GM12878 (cell line): ENCODE measurements around the gene ZIC1. TPM values are rescaled to one million over a fixed set of nuclear protein-coding genes. Genes with fewer than 3 reads are reported as not detected.

Experiments
- ATAC-seq: fragments of 200-7000 bp; cut with Tn5 transposase; 3 replicates; pipeline ENCODE4 v1.9.1; 2020; ENCODE audit warnings: mild to moderate bottlenecking, moderate library complexity
- BruUV-seq: library from RNA; stranded (reverse); fragments of 400-500 nt; replicated peaks from 2 replicates; lab custom pipeline; 2021; lab: Mats Ljungman, UMichigan
- CTCF ChIA-PET: fragments of 300-600 bp; sonication (Branson Sonifier 250); formaldehyde crosslinking; extraction: SDS; loops from one replicate; lab custom pipeline; 2021; ENCODE audit warnings: inconsistent platforms; lab: Yijun Ruan, JAX
- POLR2A ChIA-PET: fragments of 350-600 bp; formaldehyde crosslinking; extraction: SDS; loops from one replicate; lab custom pipeline; 2021; ENCODE audit warnings: inconsistent platforms; lab: Charles Lee
- RAD21 ChIA-PET: fragments of 300-600 bp; sonication (Branson Sonifier 250); formaldehyde crosslinking; loops from one replicate; lab custom pipeline; 2023; ENCODE audit warnings: antibody characterized with exemption; ENCODE audit not compliant: unreplicated experiment; lab: Charles Lee
- SMC1A ChIA-PET: fragments of 300-600 bp; sonication (Branson Sonifier 250); formaldehyde crosslinking; loops from one replicate; lab custom pipeline; 2023; ENCODE audit not compliant: unreplicated experiment, uncharacterized antibody; lab: Charles Lee
- DNase-seq: peaks from one replicate; pipeline ENCODE4 v3.0.0-alpha.2; 2011; ENCODE audit warnings: low read depth, low spot score
- FAIRE-seq: peaks from 3 replicates; lab custom pipeline; 2011; peaks lifted over from hg19 to GRCh38; lab: Jason Lieb, UNC
- H2AFZ ChIP-seq: 2 replicates; pipeline ENCODE4 v1.6.0; 2011; ENCODE audit warnings: low read depth, low read length, control low read depth; ENCODE audit not compliant: control insufficient read depth
- H3K27ac ChIP-seq: 2 replicates; pipeline ENCODE4 v1.5.1; 2011; ENCODE audit warnings: control low read depth; ENCODE audit not compliant: control insufficient read depth, insufficient read depth
- H3K27me3 ChIP-seq, 2 experiments: replicated peaks in 1 of 2; 2 replicates each; pipeline versions ENCODE4 v1.6.0 to v1.6.1; 2011; ENCODE audit warnings: low read length in 1 of 2; ENCODE audit not compliant: control insufficient read depth in 2 of 2, insufficient read depth in 2 of 2
- H3K36me3 ChIP-seq, 2 experiments: 2 replicates each; pipeline ENCODE4 v1.5.1; 2011; ENCODE audit warnings: low read length in 1 of 2; ENCODE audit not compliant: control insufficient read depth in 2 of 2, insufficient read depth in 2 of 2
- H3K4me1 ChIP-seq: 2 replicates; pipeline ENCODE4 v1.6.1; 2011; ENCODE audit warnings: mild to moderate bottlenecking, low read length, moderate library complexity, mixed read lengths; ENCODE audit not compliant: control insufficient read depth, insufficient read depth
- H3K4me2 ChIP-seq: 2 replicates; pipeline ENCODE4 v1.6.0; 2011; ENCODE audit warnings: control low read depth; ENCODE audit not compliant: control insufficient read depth, insufficient read depth
- H3K4me3 ChIP-seq: fragments of 200-600 bp; sonication (generic); 2 replicates; pipeline ENCODE4 v1.5.1; 2016
- H3K79me2 ChIP-seq: 2 replicates; pipeline ENCODE4 v1.6.0; 2011; ENCODE audit warnings: low read length; ENCODE audit not compliant: control insufficient read depth, insufficient read depth
- H3K9ac ChIP-seq: 2 replicates; pipeline ENCODE4 v1.8.0; 2011; ENCODE audit warnings: low read length, control low read depth, mixed read lengths; ENCODE audit not compliant: control insufficient read depth, insufficient read depth
- H3K9me3 ChIP-seq: replicated peaks from 3 replicates; pipeline ENCODE4 v1.5.1; 2011; ENCODE audit warnings: mild to moderate bottlenecking, low read length; ENCODE audit not compliant: control insufficient read depth, insufficient read depth
- H4K20me1 ChIP-seq: 2 replicates; pipeline ENCODE4 v1.6.0; 2011; ENCODE audit not compliant: control insufficient read depth, insufficient read depth
- ASH2L ChIP-seq: fragments of 300-600, 200-600 bp; sonication (generic); IDR thresholded peaks from 2 replicates; pipeline ENCODE4 v1.6.1; 2017; ENCODE audit warnings: low read depth, mild to moderate bottlenecking, borderline replicate concordance
- ATF7 ChIP-seq: fragments of 450-650 bp; IDR thresholded peaks from 2 replicates; pipeline ENCODE4 v1.6.1; 2016; ENCODE audit warnings: low read depth, mild to moderate bottlenecking
- BMI1 ChIP-seq: fragments of 450-650 bp; IDR thresholded peaks from 2 replicates; pipeline ENCODE4 v1.6.1; 2016; ENCODE audit warnings: mild to moderate bottlenecking, moderate library complexity, borderline replicate concordance
- CREM ChIP-seq: IDR thresholded peaks from 2 replicates; pipeline ENCODE4 v1.6.1; 2014; ENCODE audit warnings: antibody characterized with exemption, low read depth
- CUX1 ChIP-seq: IDR thresholded peaks from 2 replicates; pipeline ENCODE4 v1.6.1; 2012; ENCODE audit warnings: improper control_type of control experiment, low read depth, low read length; ENCODE audit not compliant: insufficient replicate concordance
- E4F1 ChIP-seq: fragments of 450-650 bp; IDR thresholded peaks from 2 replicates; pipeline ENCODE4 v1.6.1; 2018; ENCODE audit warnings: borderline replicate concordance, mild to moderate bottlenecking; ENCODE audit not compliant: partially characterized antibody
- FOXK2 ChIP-seq: fragments of 450-650 bp; IDR thresholded peaks from 2 replicates; pipeline ENCODE4 v1.6.1; 2017; ENCODE audit warnings: mild to moderate bottlenecking, moderate library complexity
- GABPA ChIP-seq: IDR thresholded peaks from 2 replicates; pipeline ENCODE4 v1.6.1; 2014; ENCODE audit warnings: antibody characterized with exemption, low read depth, mild to moderate bottlenecking, inconsistent platforms
- MXI1 ChIP-seq: fragments of 150-350 bp; IDR thresholded peaks from 2 replicates; pipeline ENCODE4 v1.6.1; 2011; ENCODE audit warnings: low read depth, mild to moderate bottlenecking, inconsistent platforms, low read length, improper control_type of control experiment
- NR2C2 ChIP-seq: IDR thresholded peaks from 2 replicates; pipeline ENCODE4 v1.6.1; 2011; ENCODE audit warnings: borderline replicate concordance, low read depth; ENCODE audit not compliant: control insufficient read depth, insufficient read length
- PML ChIP-seq: IDR thresholded peaks from 2 replicates; pipeline ENCODE4 v1.6.1; 2012; ENCODE audit warnings: low read length, inconsistent platforms
- RAD21 ChIP-seq: IDR thresholded peaks from 2 replicates; pipeline ENCODE4 v1.6.1; 2011; ENCODE audit warnings: mild to moderate bottlenecking, low read depth, low read length, moderate library complexity; ENCODE audit not compliant: insufficient read depth
- SPI1 ChIP-seq: IDR thresholded peaks from 2 replicates; pipeline ENCODE4 v1.6.1; 2011; ENCODE audit warnings: low read depth, mild to moderate bottlenecking, low read length, moderate library complexity, borderline replicate concordance; ENCODE audit not compliant: insufficient read depth
- STAT1 ChIP-seq: fragments of 450-650 bp; conservative IDR thresholded peaks from 2 replicates; pipeline ENCODE4 v1.6.1; 2014; ENCODE audit warnings: antibody characterized with exemption, mild to moderate bottlenecking
- TARDBP ChIP-seq: IDR thresholded peaks from 2 replicates; pipeline ENCODE4 v1.6.1; 2016; ENCODE audit warnings: borderline replicate concordance
- ZNF207 ChIP-seq: fragments of 450-650 bp; IDR thresholded peaks from 2 replicates; pipeline ENCODE4 v1.6.1; 2014; ENCODE audit warnings: antibody characterized with exemption, mild to moderate bottlenecking, borderline replicate concordance
- whole genome bisulfite sequencing: methylation state at CpG from one replicate; pipeline ENCODE4 v1.1.6; 2016; ENCODE audit warnings: low lambda C conversion rate; ENCODE audit not compliant: insufficient replicate concordance, insufficient coverage; ENCODE audit errors: missing lambda C conversion rate; 5-methylcytosine and 5-hydroxymethylcytosine counted together
- in situ Hi-C: fragments of 300-500 bp; cut with MboI; formaldehyde crosslinking; loops from 9 replicates; pipeline ENCODE4 v1.14.3; 2018; ENCODE audit warnings: mixed read lengths
- intact Hi-C: fragments of 100-400 bp; cut with micrococcal nuclease; formaldehyde crosslinking; loops from one replicate; pipeline ENCODE4 v1.14.2; 2022; ENCODE audit not compliant: unreplicated experiment
- polyA plus RNA-seq, 11 experiments: library from polyadenylated mRNA; depleted of rRNA in 4 of 11; unstranded in 6 of 11; stranded (reverse) in 5 of 11; fragments of >200 nt; fragmentation: Nextera tagmentation in 4 of 11; fragmentation: Illumina TruSeq in 1 of 11; extraction: Ambion mirVana in 4 of 11; extraction: Trizol in 1 of 11; gene quantifications; 1 replicate in 1 of 11; 2 replicates in 10 of 11; pipeline versions ENCODE4 v1.2.1 to v1.2.3, GENCODE V29; 2011 to 2016; ENCODE audit warnings: inconsistent platforms in 2 of 11, missing spikeins in 2 of 11, low read depth in 1 of 11
- total RNA-seq, 4 experiments: library from RNA; depleted of rRNA in 3 of 4; stranded (reverse); fragments of >200 nt in 3 of 4; fragmentation: Illumina TruSeq in 1 of 4; extraction: Trizol in 1 of 4; gene quantifications; 2 replicates each; pipeline versions ENCODE4 v1.2.1 to v1.2.3, GENCODE V29; 2013 to 2021

ZIC1 gene
- total and polyA plus RNA-seq, 10 of the 15 experiments (the other 5 are each of a cell fraction or from before 2014, with no cell fraction given), result not detected

GRCh38 chr3:147431751-147432150 is 22.6 kb downstream of the ZIC1 start:
- DNase-seq, result no peak
- no peaks in the 10 kb centered on the region for H3K4me1 ChIP-seq
- TF ChIP-seq E4F1, result no peak
- no peak for TF ChIP-seq ZNF207
- no peak for TF ChIP-seq PML
- no peak for TF ChIP-seq ATF7
- TF ChIP-seq NR2C2, result no peak
- no peak for TF ChIP-seq STAT1
- no peak for TF ChIP-seq BMI1
- no peak for TF ChIP-seq GABPA
- no peak for TF ChIP-seq TARDBP
- no peak for TF ChIP-seq FOXK2
- no peak for TF ChIP-seq RAD21
- no peak for TF ChIP-seq ASH2L
- TF ChIP-seq CUX1, result no peak
- no peak for TF ChIP-seq CREM
- TF ChIP-seq MXI1, result no peak
- TF ChIP-seq SPI1, result no peak

More at GRCh38 chr3:147431751-147432150, 22.6 kb downstream of the ZIC1 start:
- Histone ChIP-seq H3K27ac (no peak overlapping the region), H3K4me2 (no peak overlapping the region), H3K79me2 (no peaks in the 10 kb centered on the region), H3K9me3 (no peaks in the 10 kb centered on the region), H3K36me3 (no peaks in the 10 kb centered on the region), H3K27me3 (no peaks in the 10 kb centered on the region), H3K9ac (no peak overlapping the region), H3K4me3 (no peak overlapping the region), H4K20me1 (no peaks in the 10 kb centered on the region), H2AFZ (no peak overlapping the region)
- WGBS, result 23% methylated on average over 3 of the region's 3 CpGs
- ATAC-seq (no peak), FAIRE-seq (no peak)
- intact Hi-C loops, result no loop called here
- POLR2A ChIA-PET, result no interaction called here
- SMC1A ChIA-PET, result interaction anchor here (0.8 kb wide), 1 partner anchor 144 kb away, joined by 3 read pairs; no protein-coding TSS in a partner anchor
- in situ Hi-C loops, result no loop called here
- RAD21 ChIA-PET, result no interaction called here
- BruUV-seq, result no TSS peak
- CTCF ChIA-PET, result no interaction called here
